NCI-H146 treated with DMSO at 0.1 percent for 48 hours (cell line): ENCODE results near the gene IL17RB.

Source experiments
- DNase-seq: peaks from one replicate; lab custom pipeline; 2025; ENCODE audit not compliant: unreplicated experiment; lab: John Stamatoyannopoulos, UW

The IL17RB gene

DNA sequence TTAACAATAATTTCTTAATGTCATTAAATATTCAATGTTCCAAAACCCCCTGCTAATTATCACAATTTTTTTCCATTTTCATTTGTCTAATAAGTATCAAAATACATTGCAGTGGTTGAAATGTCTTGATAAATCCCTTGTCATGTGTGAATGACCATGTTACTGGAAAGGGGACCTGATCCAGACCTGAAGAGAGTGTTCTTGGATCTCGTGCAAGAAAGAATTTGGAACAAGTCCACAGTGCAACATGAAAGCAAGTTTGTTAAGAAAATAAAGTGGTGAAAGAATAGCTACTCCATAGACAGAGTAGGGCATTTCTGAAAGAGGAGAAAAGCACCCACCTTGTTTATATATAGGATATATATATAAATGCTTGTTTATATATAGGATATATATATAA is 55.7 kb downstream of the IL17RB start:
- no peak for DNase-seq

DNA sequence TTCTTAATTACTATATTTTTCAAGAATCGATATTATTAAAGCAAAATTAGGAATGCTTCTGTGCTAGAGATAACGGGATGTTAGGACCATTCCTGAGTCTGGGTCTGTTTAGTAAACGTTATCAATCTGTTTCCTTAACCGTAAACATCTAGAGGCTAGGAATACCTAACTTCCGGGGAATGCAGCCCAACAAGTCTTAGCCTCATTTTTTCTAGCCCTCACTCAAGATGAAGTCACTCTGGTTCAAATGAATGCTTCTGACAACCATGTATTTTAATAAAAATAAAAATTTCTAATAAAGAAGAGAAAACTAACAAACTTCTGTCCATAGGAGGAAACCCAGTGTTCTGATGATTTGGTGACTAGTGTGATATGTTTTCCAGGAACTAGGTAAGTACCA is 56.3 kb downstream of the IL17RB start:
- no peak for DNase-seq

DNA sequence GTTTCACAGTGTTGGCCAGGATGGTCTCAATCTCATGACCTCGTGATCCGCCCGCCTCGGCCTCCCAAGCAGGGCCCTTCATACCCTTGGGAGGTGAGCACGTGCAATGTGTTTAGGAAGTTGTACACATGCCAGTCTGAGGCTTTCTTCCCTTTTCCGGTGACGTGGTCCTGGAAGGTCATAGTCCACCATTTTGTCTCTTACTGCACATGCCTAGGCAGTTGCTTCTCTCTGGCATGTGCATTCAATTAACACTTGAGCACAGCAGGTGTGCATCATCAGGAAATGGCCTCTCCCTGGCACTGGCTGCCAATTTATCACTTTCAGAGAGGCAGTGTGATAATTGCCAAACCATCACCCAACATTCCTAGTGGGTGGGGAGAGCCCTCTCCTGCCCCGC is 67.0 kb downstream of the IL17RB start:
- DNase-seq = no peak
